T-helper 2 cell treated with Interferon-gamma antibody and Interleukin-4, amounts not matched to agents 100 ng/mL and 5 ng/mL, for 36 hours (primary cell): ENCODE data around the gene RFX2. TPM values are rescaled to one million over a fixed set of nuclear protein-coding genes. Genes with fewer than 3 reads are reported as not detected.

Source experiments
- total RNA-seq: library from RNA; stranded (reverse); gene quantifications from 2 replicates; pipeline ENCODE4 v1.2.3, GENCODE V29; 2022

RFX2 gene
- total RNA-seq, 1 donor from 2014 or later, result 8.1 TPM

Other genes starting within 250 kb of the RFX2 start
- not detected in 2 replicates for gene FUT5, start 240.0 kb downstream of the RFX2 start, total RNA-seq
- 237 and 250 TPM in 2 replicates for gene NDUFA11, start 206.7 kb downstream of the RFX2 start, total RNA-seq
- gene VMAC, start 205.6 kb downstream of the RFX2 start, total RNA-seq, result 7.7 and 8.0 TPM in 2 replicates
- gene CAPS, start 196.2 kb downstream of the RFX2 start, total RNA-seq, result 10.6 and 12.9 TPM in 2 replicates
- gene RANBP3, start 132.4 kb downstream of the RFX2 start, total RNA-seq, result 91.8 and 95.5 TPM in 2 replicates
- not detected in 2 replicates for gene ACSBG2, start 25.2 kb upstream of the RFX2 start, total RNA-seq
- 47.1 and 53.2 TPM in 2 replicates for gene MLLT1, start 169.5 kb upstream of the RFX2 start, total RNA-seq
- gene ACER1, start 223.1 kb upstream of the RFX2 start, total RNA-seq, result 0.11 and 0.18 TPM in 2 replicates